Thyroid gland (tissue), 4 donors: ENCODE results near the gene SIVA1. TPM values are rescaled to one million over a fixed set of nuclear protein-coding genes. Genes with fewer than 3 reads are reported as not detected.

Experiments used
- DNase-seq, 2 donors: peaks; one replicate each; pipeline ENCODE4 v3.0.0-alpha.2; 2019
- H3K27ac ChIP-seq, 3 donors: fragments of 200-600 bp; sonication (generic); 1 replicate in 2 of 3; 2 replicates in 1 of 3; pipeline ENCODE4 v1.5.1; 2016 to 2019; ENCODE audit warnings: mild to moderate bottlenecking in 1 of 3, moderate library complexity in 1 of 3
- H3K27me3 ChIP-seq: fragments of 200-600 bp; sonication (generic); one replicate; pipeline ENCODE4 v1.5.1; 2019
- H3K36me3 ChIP-seq, 2 donors: fragments of 200-600 bp; sonication (generic); one replicate each; pipeline ENCODE4 v1.5.1; 2016 to 2019
- H3K4me1 ChIP-seq, 2 donors: fragments of 200-600 bp; sonication (generic); one replicate each; pipeline ENCODE4 v1.5.1; 2017 to 2019
- H3K4me3 ChIP-seq, 3 donors: fragments of 200-600 bp; sonication (generic); replicated peaks in 1 of 3; 1 replicate in 2 of 3; 2 replicates in 1 of 3; pipeline ENCODE4 v1.5.1; 2016; ENCODE audit warnings: mild to moderate bottlenecking in 1 of 3
- H3K9me3 ChIP-seq: fragments of 200-600 bp; sonication (generic); one replicate; pipeline ENCODE4 v1.5.1; 2017
- POLR2A ChIP-seq, 2 donors: fragments of 450-650 bp; IDR thresholded peaks; one replicate each; pipeline ENCODE4 v1.6.1; 2017; ENCODE audit warnings: antibody characterized with exemption in 2 of 2, mild to moderate bottlenecking in 2 of 2, moderate library complexity in 1 of 2
- WGBS, 2 donors: methylation state at CpG; one replicate each; pipeline ENCODE4 v1.1.5; 2017; 5-methylcytosine and 5-hydroxymethylcytosine counted together
- intact Hi-C: fragments of 100-400 bp; cut with DNase I; formaldehyde crosslinking; loops from one replicate; pipeline ENCODE4 v1.15.1; 2023
- total RNA-seq, 4 donors: library from RNA; depleted of rRNA; stranded (reverse); fragments of >200 nt; gene quantifications; one replicate each; pipeline ENCODE4 v1.2.3, GENCODE V29; 2016
- TF ChIP-seq, protein P1 (sequence below), 6 experiments: fragments of 200-600 bp in 3 of 6; fragments of 450-650 bp in 3 of 6; sonication (generic) in 3 of 6; IDR thresholded peaks; one replicate each; pipeline ENCODE4 v1.5.1; 2016 to 2019; ENCODE audit warnings: antibody characterized with exemption in 6 of 6, mild to moderate bottlenecking in 2 of 6, inconsistent platforms in 1 of 6, moderate library complexity in 1 of 6

Gene SIVA1
- total RNA-seq, 4 donors from 2014 or later, result 137 to 388 (median 239) TPM

DNA sequence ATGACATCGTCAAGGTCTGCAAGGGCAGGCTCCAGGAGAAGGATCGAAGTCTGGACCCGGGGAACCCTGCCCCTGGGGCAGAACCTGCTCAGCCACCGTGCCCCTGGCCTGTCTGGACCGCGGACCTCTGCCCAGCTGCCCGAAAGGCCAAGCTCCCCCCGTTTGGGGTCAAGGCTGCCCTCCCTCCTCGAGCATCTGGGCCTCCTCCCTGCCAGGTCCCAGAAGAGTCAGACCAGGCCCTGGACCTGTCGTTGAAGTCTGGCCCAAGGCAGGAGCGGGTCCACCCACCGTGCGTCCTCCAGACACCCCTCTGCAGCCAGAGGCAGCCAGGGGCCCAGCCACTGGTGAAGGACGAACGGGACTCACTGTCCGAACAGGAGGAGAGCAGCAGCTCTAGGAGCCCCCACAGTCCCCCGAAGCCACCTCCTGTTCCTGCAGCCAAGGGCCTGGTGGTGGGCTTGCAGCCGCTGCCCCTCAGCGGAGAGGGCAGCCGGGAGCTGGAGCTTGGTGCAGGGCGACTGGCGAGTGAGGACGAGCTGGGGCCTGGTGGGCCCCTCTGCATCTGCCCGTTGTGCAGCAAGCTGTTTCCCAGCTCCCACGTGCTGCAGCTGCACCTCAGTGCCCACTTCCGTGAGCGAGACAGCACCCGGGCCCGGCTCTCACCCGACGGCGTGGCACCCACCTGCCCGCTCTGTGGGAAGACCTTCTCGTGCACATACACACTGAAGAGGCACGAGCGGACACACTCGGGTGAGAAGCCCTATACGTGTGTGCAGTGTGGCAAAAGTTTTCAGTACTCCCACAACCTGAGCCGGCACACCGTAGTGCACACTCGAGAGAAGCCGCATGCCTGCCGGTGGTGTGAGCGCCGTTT, 48.8 kb downstream of the SIVA1 start:
- no peaks in the 10 kb centered on the region for H3K27me3 ChIP-seq
- H3K4me1 ChIP-seq, result peaks cover 40 to 55% of the 10 kb centered on the region in 2 donors
- no peaks in the 10 kb centered on the region for H3K36me3 ChIP-seq
- peak overlapping the region in 2 of 3 donors; percentile 33 to 55 for H3K4me3 ChIP-seq
- no peaks in the 10 kb centered on the region for H3K9me3 ChIP-seq
- no peak for DNase-seq
- intact Hi-C loops, result no loop called here
- 80 to 85% methylated on average over 21 to 33 of the region's 45 CpGs for whole genome bisulfite sequencing, 2 donors
- TF ChIP-seq, protein P1, sequence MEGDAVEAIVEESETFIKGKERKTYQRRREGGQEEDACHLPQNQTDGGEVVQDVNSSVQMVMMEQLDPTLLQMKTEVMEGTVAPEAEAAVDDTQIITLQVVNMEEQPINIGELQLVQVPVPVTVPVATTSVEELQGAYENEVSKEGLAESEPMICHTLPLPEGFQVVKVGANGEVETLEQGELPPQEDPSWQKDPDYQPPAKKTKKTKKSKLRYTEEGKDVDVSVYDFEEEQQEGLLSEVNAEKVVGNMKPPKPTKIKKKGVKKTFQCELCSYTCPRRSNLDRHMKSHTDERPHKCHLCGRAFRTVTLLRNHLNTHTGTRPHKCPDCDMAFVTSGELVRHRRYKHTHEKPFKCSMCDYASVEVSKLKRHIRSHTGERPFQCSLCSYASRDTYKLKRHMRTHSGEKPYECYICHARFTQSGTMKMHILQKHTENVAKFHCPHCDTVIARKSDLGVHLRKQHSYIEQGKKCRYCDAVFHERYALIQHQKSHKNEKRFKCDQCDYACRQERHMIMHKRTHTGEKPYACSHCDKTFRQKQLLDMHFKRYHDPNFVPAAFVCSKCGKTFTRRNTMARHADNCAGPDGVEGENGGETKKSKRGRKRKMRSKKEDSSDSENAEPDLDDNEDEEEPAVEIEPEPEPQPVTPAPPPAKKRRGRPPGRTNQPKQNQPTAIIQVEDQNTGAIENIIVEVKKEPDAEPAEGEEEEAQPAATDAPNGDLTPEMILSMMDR (IDR thresholded peaks at IDR 0.05), result no peak
- TF ChIP-seq POLR2A (IDR thresholded peaks at IDR 0.05), result no peak
- H3K27ac ChIP-seq, result peak overlapping the region in 2 of 3 donors; percentile 76 to 88

GRCh38 chr14:104802394-104803184, 49.6 kb downstream of the SIVA1 start:
- Histone ChIP-seq H3K4me1 (peaks cover 32 to 47% of the 10 kb centered on the region in 2 donors), H3K36me3 (no peaks in the 10 kb centered on the region), H3K4me3 (no peak overlapping the region), H3K9me3 (no peaks in the 10 kb centered on the region), H3K27me3 (no peaks in the 10 kb centered on the region), H3K27ac (no peak overlapping the region)
- no peak for DNase-seq
- TF ChIP-seq, protein P1 (IDR thresholded peaks at IDR 0.05), result no peak
- TF ChIP-seq POLR2A (IDR thresholded peaks at IDR 0.05), result no peak
- intact Hi-C loops, result no loop called here
- 87 to 88% methylated on average over 19 to 20 of the region's 20 CpGs for WGBS, 2 donors

- H3K4me3 ChIP-seq, result no peak overlapping the region
- WGBS, 2 donors, result 86 to 87% methylated on average over 9 to 16 of the region's 19 CpGs
- no peak overlapping the region for H3K27ac ChIP-seq
- intact Hi-C loops, result no loop called here
- DNase-seq, result no peak
- peaks cover 28 to 39% of the 10 kb centered on the region in 2 donors for H3K4me1 ChIP-seq
- no peaks in the 10 kb centered on the region for H3K36me3 ChIP-seq
- no peaks in the 10 kb centered on the region for H3K9me3 ChIP-seq
- TF ChIP-seq, protein P1 (IDR thresholded peaks at IDR 0.05), result no peak
- TF ChIP-seq POLR2A (IDR thresholded peaks at IDR 0.05), result no peak
- no peaks in the 10 kb centered on the region for H3K27me3 ChIP-seq
These were observed 50.4 kb downstream of the SIVA1 start for GRCh38 chr14:104803280-104803911.

DNA sequence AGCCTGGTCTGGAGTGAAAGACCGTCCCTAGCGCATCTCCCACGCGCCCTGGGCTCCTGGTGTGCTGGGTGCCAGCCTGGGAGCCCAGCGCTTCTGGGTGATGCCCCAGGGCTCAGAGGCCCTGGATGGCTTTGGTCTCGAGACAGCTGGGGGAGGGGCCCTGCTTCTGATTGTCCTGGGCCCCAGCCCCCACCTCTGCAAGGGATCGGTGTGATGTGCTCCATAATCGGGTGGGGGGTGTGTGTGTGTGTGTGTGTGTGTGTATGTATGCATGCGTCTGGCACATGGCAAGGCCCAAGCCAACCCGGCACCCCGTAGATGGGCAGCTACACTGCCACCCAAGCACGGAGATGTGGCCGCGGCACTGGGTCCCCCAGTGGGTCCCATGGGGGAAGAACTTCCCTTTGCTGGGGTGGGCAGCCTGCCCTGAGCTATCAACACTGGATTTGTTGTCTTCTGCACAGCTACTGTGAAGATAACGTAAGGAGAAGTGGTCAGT, 51.0 kb downstream of the SIVA1 start:
- no peaks in the 10 kb centered on the region for H3K9me3 ChIP-seq
- TF ChIP-seq, protein P1 (IDR thresholded peaks at IDR 0.05), result no peak
- no peak for TF ChIP-seq POLR2A (IDR thresholded peaks at IDR 0.05)
- no peak overlapping the region for H3K27ac ChIP-seq
- no peak for DNase-seq
- H3K36me3 ChIP-seq, result no peaks in the 10 kb centered on the region
- H3K4me3 ChIP-seq, result no peak overlapping the region
- intact Hi-C loops, result no loop called here
- no peaks in the 10 kb centered on the region for H3K27me3 ChIP-seq
- H3K4me1 ChIP-seq, result peaks cover 28 to 39% of the 10 kb centered on the region in 2 donors
- 81 to 100% methylated on average over 1 to 9 of the region's 15 CpGs for WGBS, 2 donors
